CD14-positive monocyte (primary cell): ENCODE measurements around the gene KNTC1. TPM values are rescaled to one million over a fixed set of nuclear protein-coding genes. Genes with fewer than 3 reads are reported as not detected.
"Not testable (repeated sequence)": the region's sequence is repeated elsewhere in the genome, so short reads cannot be mapped to it uniquely, and the experiment has no call there.

ENCODE experiments used
- DNase-seq, 3 donors: peaks; one replicate each; pipeline ENCODE4 v3.0.0-alpha.2; 2011 to 2022
- H2AFZ ChIP-seq: 2 replicates; pipeline ENCODE4 v1.6.0; 2012; ENCODE audit warnings: mild to moderate bottlenecking, low read depth, low read length, inconsistent platforms; ENCODE audit not compliant: insufficient read depth, poor library complexity, severe bottlenecking
- H3K27ac ChIP-seq, 2 donors: 1 replicate in 1 of 2; 2 replicates in 1 of 2; pipeline ENCODE4 v1.5.1; 2012 to 2013; ENCODE audit warnings: low read length in 2 of 2, control low read depth in 1 of 2, inconsistent platforms in 1 of 2, low read depth in 1 of 2, mild to moderate bottlenecking in 1 of 2
- H3K27me3 ChIP-seq, 2 donors: one replicate each; pipeline versions ENCODE4 v1.6.0 to v1.6.1; 2011 to 2013; ENCODE audit warnings: low read length in 2 of 2; ENCODE audit not compliant: control insufficient read depth in 2 of 2, insufficient read depth in 2 of 2
- H3K36me3 ChIP-seq, 2 donors: replicated peaks in 1 of 2; 1 replicate in 1 of 2; 2 replicates in 1 of 2; pipeline versions ENCODE4 v1.5.1 to v1.6.1; 2012 to 2013; ENCODE audit warnings: low read length in 2 of 2, control low read depth in 1 of 2, inconsistent platforms in 1 of 2, mild to moderate bottlenecking in 1 of 2; ENCODE audit not compliant: insufficient read depth in 2 of 2, control insufficient read depth in 1 of 2
- H3K4me1 ChIP-seq, 2 donors: 1 replicate in 1 of 2; 2 replicates in 1 of 2; pipeline versions ENCODE4 v1.5.1 to v1.6.1; 2012 to 2013; ENCODE audit warnings: low read length in 2 of 2, control low read depth in 1 of 2, inconsistent platforms in 1 of 2, mild to moderate bottlenecking in 1 of 2, moderate library complexity in 1 of 2; ENCODE audit not compliant: insufficient read depth in 2 of 2, control insufficient read depth in 1 of 2
- H3K4me2 ChIP-seq: replicated peaks from 2 replicates; pipeline ENCODE3; 2012; ENCODE audit warnings: low read length, moderate library complexity, mild to moderate bottlenecking; ENCODE audit not compliant: poor library complexity, severe bottlenecking; ENCODE audit errors: extremely low read depth
- H3K4me3 ChIP-seq, 3 experiments: fragments of 200-600 bp in 1 of 3; sonication (generic) in 1 of 3; replicated peaks in 1 of 3; 1 replicate in 2 of 3; 2 replicates in 1 of 3; pipeline ENCODE4 v1.5.1; 2011 to 2013; ENCODE audit warnings: low read length in 3 of 3, mild to moderate bottlenecking in 3 of 3, control low read depth in 2 of 3, low read depth in 2 of 3, inconsistent platforms in 1 of 3, moderate library complexity in 1 of 3
- H3K79me2 ChIP-seq: 2 replicates; pipeline ENCODE4 v1.6.0; 2012; ENCODE audit warnings: mild to moderate bottlenecking, control low read depth, inconsistent platforms, low read length, moderate library complexity; ENCODE audit not compliant: insufficient read depth
- H3K9ac ChIP-seq: 2 replicates; pipeline ENCODE4 v1.6.0; 2017; ENCODE audit warnings: low read length, mild to moderate bottlenecking; ENCODE audit not compliant: insufficient read depth, poor library complexity, severe bottlenecking
- H3K9me3 ChIP-seq, 2 donors: replicated peaks in 1 of 2; 1 replicate in 1 of 2; 2 replicates in 1 of 2; pipeline versions ENCODE4 v1.5.1 to v1.6.1; 2012 to 2013; ENCODE audit warnings: low read length in 2 of 2, control low read depth in 1 of 2; ENCODE audit not compliant: control insufficient read depth in 1 of 2, insufficient read depth in 1 of 2
- H4K20me1 ChIP-seq: 2 replicates; pipeline ENCODE4 v1.6.0; 2012; ENCODE audit warnings: mild to moderate bottlenecking, low read length, control low read depth, moderate library complexity; ENCODE audit not compliant: insufficient read depth
- H3K27ac Mint-ChIP-seq, 7 donors: one replicate each; pipeline ENCODE4 v1.8.0; 2020; ENCODE audit warnings: mild to moderate bottlenecking in 7 of 7, mixed read lengths in 7 of 7, moderate library complexity in 6 of 7, inconsistent platforms in 2 of 7
- H3K27me3 Mint-ChIP-seq, 3 donors: one replicate each; pipeline ENCODE4 v1.8.0; 2021 to 2022; ENCODE audit warnings: low read depth in 3 of 3, mild to moderate bottlenecking in 3 of 3, mixed read lengths in 3 of 3, moderate library complexity in 3 of 3, inconsistent platforms in 1 of 3
- H3K36me3 Mint-ChIP-seq, 2 donors: one replicate each; pipeline ENCODE4 v1.8.0; 2020; ENCODE audit warnings: mixed read lengths in 2 of 2, inconsistent platforms in 1 of 2, mild to moderate bottlenecking in 1 of 2
- H3K4me1 Mint-ChIP-seq: one replicate; pipeline ENCODE4 v1.8.0; 2020; ENCODE audit warnings: mild to moderate bottlenecking, mixed read lengths
- H3K4me3 Mint-ChIP-seq, 2 donors: one replicate each; pipeline ENCODE4 v1.8.0; 2020; ENCODE audit warnings: mild to moderate bottlenecking in 2 of 2, mixed read lengths in 2 of 2, moderate library complexity in 1 of 2
- H3K9me3 Mint-ChIP-seq, 7 donors: one replicate each; pipeline ENCODE4 v1.8.0; 2020 to 2022; ENCODE audit warnings: mixed read lengths in 7 of 7, mild to moderate bottlenecking in 6 of 7, moderate library complexity in 6 of 7, inconsistent platforms in 2 of 7
- WGBS: methylation state at CpG from one replicate; pipeline ENCODE4 v1.1.5; 2013; ENCODE audit warnings: missing lambda C conversion rate; ENCODE audit not compliant: insufficient coverage; 5-methylcytosine and 5-hydroxymethylcytosine counted together
- intact Hi-C, 2 donors: fragments of 100-400 bp; cut with micrococcal nuclease; formaldehyde crosslinking; loops; one replicate each; pipeline versions ENCODE4 v1.15.0 to v1.15.1; 2023
- polyA plus RNA-seq, 3 donors: library from polyadenylated mRNA; depleted of rRNA in 1 of 3; unstranded in 2 of 3; stranded (reverse) in 1 of 3; fragments of 300-500 nt in 2 of 3; fragments of >200 nt in 1 of 3; fragmentation: Illumina TruSeq in 2 of 3; gene quantifications; 1 replicate in 2 of 3; 2 replicates in 1 of 3; pipeline ENCODE4 v1.2.3, GENCODE V29; 2012 to 2021
- TF ChIP-seq, protein P1 (sequence below): fragments of 200-600 bp; IDR thresholded peaks from one replicate; pipeline ENCODE4 v1.8.0; 2022; ENCODE audit warnings: antibody characterized with exemption, mild to moderate bottlenecking

KNTC1 gene
- polyA plus RNA-seq, 3 donors = 0.65 to 10.3 (median 0.81) TPM

DNA sequence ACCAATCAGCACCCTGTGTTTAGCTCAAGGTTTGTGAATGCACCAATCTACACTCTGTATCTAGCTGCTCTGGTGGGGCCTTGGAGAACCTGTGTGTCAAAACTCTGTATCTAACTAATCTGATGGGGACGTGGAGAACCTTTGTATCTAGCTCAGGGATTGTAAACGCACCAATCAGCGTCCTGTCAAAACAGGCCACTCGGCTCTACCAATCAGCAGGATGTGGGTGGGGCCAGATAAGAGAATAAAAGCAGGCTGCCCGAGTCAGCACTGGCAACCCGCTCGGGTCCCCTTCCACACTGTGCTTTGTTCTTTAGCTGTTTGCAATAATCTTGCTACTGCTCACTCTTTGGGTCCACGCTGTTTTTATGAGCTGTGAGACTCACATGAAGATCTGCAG lies 65.5 kb downstream of the KNTC1 start:
- H3K27me3 Mint-ChIP-seq, H3K9me3 Mint-ChIP-seq, H3K27ac Mint-ChIP-seq, DNase-seq, H3K4me3 Mint-ChIP-seq, H4K20me1 ChIP-seq, H3K4me1 Mint-ChIP-seq, intact Hi-C loops, H3K79me2 ChIP-seq, H3K9me3 ChIP-seq, H3K4me3 ChIP-seq, H3K4me2 ChIP-seq, H3K27ac ChIP-seq, H3K9ac ChIP-seq, H2AFZ ChIP-seq, H3K4me1 ChIP-seq, H3K27me3 ChIP-seq: not testable (repeated sequence)
- H3K36me3 Mint-ChIP-seq = peaks cover 41 to 57% of the 10 kb centered on the region in 2 donors
- peaks cover 40 to 69% of the 10 kb centered on the region in 2 donors for H3K36me3 ChIP-seq
- WGBS = 87% methylated on average over 5 of the region's 8 CpGs

DNA sequence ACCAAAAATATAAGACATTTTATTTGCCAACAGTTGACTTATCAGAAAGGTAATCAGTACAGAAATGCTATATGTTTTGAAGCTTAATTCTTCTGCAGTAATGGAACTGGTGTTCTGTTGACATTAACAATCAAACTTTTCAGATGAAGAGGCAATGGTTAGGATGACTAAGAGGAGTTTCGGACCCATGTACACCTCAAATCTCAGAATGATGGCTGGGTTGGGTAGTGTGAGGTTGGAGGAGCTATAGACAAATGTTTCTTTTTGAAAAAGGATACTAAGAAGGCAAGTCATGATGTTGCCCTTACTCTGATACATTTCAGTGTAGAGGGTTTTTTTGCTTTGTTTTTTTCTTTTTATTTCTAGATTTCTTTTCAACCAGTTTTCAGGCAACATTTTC lies 66.9 kb downstream of the KNTC1 start:
- intact Hi-C loops = no loop called here
- peak overlapping the region in 1 of 7 donors; percentile 42 for H3K27ac Mint-ChIP-seq
- Histone ChIP-seq H2AFZ (no peak overlapping the region), H3K4me1 (no peaks in the 10 kb centered on the region), H4K20me1 (no peaks in the 10 kb centered on the region), H3K79me2 (no peaks in the 10 kb centered on the region), H3K4me3 (no peak overlapping the region), H3K36me3 (peaks cover 34 to 69% of the 10 kb centered on the region in 2 donors), H3K27me3 (no peaks in the 10 kb centered on the region), H3K9ac (no peak overlapping the region), H3K4me2 (no peak overlapping the region), H3K27ac (no peak overlapping the region), H3K9me3 (no peaks in the 10 kb centered on the region)
- H3K9me3 Mint-ChIP-seq = peaks cover 0 to 1% (median 0%) of the 10 kb centered on the region in 7 donors
- H3K4me3 Mint-ChIP-seq = no peak overlapping the region
- peaks cover 37 to 59% of the 10 kb centered on the region in 2 donors for H3K36me3 Mint-ChIP-seq
- TF ChIP-seq, protein P1, sequence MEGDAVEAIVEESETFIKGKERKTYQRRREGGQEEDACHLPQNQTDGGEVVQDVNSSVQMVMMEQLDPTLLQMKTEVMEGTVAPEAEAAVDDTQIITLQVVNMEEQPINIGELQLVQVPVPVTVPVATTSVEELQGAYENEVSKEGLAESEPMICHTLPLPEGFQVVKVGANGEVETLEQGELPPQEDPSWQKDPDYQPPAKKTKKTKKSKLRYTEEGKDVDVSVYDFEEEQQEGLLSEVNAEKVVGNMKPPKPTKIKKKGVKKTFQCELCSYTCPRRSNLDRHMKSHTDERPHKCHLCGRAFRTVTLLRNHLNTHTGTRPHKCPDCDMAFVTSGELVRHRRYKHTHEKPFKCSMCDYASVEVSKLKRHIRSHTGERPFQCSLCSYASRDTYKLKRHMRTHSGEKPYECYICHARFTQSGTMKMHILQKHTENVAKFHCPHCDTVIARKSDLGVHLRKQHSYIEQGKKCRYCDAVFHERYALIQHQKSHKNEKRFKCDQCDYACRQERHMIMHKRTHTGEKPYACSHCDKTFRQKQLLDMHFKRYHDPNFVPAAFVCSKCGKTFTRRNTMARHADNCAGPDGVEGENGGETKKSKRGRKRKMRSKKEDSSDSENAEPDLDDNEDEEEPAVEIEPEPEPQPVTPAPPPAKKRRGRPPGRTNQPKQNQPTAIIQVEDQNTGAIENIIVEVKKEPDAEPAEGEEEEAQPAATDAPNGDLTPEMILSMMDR = no peak
- no peaks in the 10 kb centered on the region for H3K27me3 Mint-ChIP-seq
- no CpG with 5 or more reads among the region's 1 CpG for WGBS
- no peaks in the 10 kb centered on the region for H3K4me1 Mint-ChIP-seq
- no peak for DNase-seq
